Fibroblast of lung (primary cell): Measurements from ENCODE around the gene FAAP100. TPM values are rescaled to one million over a fixed set of nuclear protein-coding genes. Genes with fewer than 3 reads are reported as not detected.

Source experiments
- DNase-seq, 2 donors: peaks; one replicate each; pipeline versions ENCODE4 v3.0.0 to v3.0.0-alpha.2; 2010; ENCODE audit warnings: low read depth in 2 of 2
- H2AFZ ChIP-seq: 2 replicates; pipeline ENCODE4 v1.5.1; 2012; ENCODE audit warnings: low read length, control low read depth, inconsistent platforms
- H3K27ac ChIP-seq: 2 replicates; pipeline ENCODE4 v1.5.1; 2011; ENCODE audit warnings: low read length, control low read depth; ENCODE audit not compliant: insufficient read depth
- H3K27me3 ChIP-seq: 2 replicates; pipeline ENCODE4 v1.5.1; 2011; ENCODE audit warnings: mild to moderate bottlenecking, low read length; ENCODE audit not compliant: control insufficient read depth, insufficient read depth
- H3K36me3 ChIP-seq: 2 replicates; pipeline ENCODE4 v1.5.1; 2011; ENCODE audit warnings: low read length; ENCODE audit not compliant: control insufficient read depth, insufficient read depth
- H3K4me1 ChIP-seq: 2 replicates; pipeline ENCODE4 v1.5.1; 2011; ENCODE audit warnings: low read length; ENCODE audit not compliant: control insufficient read depth, insufficient read depth; ENCODE audit errors: extremely low read depth
- H3K4me2 ChIP-seq: 2 replicates; pipeline ENCODE4 v1.5.1; 2011; ENCODE audit warnings: low read length, control low read depth; ENCODE audit not compliant: insufficient read depth; ENCODE audit errors: extremely low read depth
- H3K4me3 ChIP-seq, 4 experiments: fragments of 200-600 bp in 1 of 4; sonication (generic) in 1 of 4; replicated peaks in 1 of 4; 2 replicates each; pipeline ENCODE4 v1.5.1; 2011 to 2016; ENCODE audit warnings: low read length in 4 of 4, low read depth in 3 of 4, mild to moderate bottlenecking in 3 of 4, control low read depth in 2 of 4, inconsistent platforms in 1 of 4, mixed read lengths in 1 of 4; ENCODE audit not compliant: insufficient read depth in 1 of 4; ENCODE audit errors: control extremely low read depth in 1 of 4
- H3K79me2 ChIP-seq: 2 replicates; pipeline ENCODE4 v1.5.1; 2012; ENCODE audit warnings: mild to moderate bottlenecking, low read length, inconsistent platforms; ENCODE audit not compliant: control insufficient read depth, insufficient read depth
- H3K9ac ChIP-seq: 2 replicates; pipeline ENCODE4 v1.5.1; 2011; ENCODE audit warnings: mild to moderate bottlenecking, low read length, control low read depth; ENCODE audit not compliant: insufficient read depth
- H3K9me3 ChIP-seq: 2 replicates; pipeline ENCODE4 v1.5.1; 2012; ENCODE audit warnings: low read depth, low read length; ENCODE audit not compliant: control insufficient read depth, insufficient read depth
- H4K20me1 ChIP-seq: 2 replicates; pipeline ENCODE4 v1.5.1; 2011; ENCODE audit warnings: low read length; ENCODE audit not compliant: control insufficient read depth, insufficient read depth; ENCODE audit errors: extremely low read depth
- CTCF ChIP-seq, 2 donors: IDR thresholded peaks in 1 of 2; conservative IDR thresholded peaks in 1 of 2; 1 replicate in 1 of 2; 2 replicates in 1 of 2; pipeline ENCODE4 v1.5.1; 2011 to 2012; ENCODE audit warnings: low read length in 2 of 2, control low read depth in 1 of 2, inconsistent platforms in 1 of 2, low read depth in 1 of 2, mild to moderate bottlenecking in 1 of 2
- EZH2 ChIP-seq: IDR thresholded peaks from 2 replicates; pipeline ENCODE4 v1.5.1; 2012; ENCODE audit warnings: low read length, control low read depth, mild to moderate bottlenecking; ENCODE audit errors: missing control alignments
- polyA plus RNA-seq, 2 donors: library from polyadenylated mRNA; depleted of rRNA in 1 of 2; stranded (reverse) in 1 of 2; unstranded in 1 of 2; fragments of >200 nt; gene quantifications; 2 replicates each; pipeline ENCODE4 v1.2.1, GENCODE V29; 2011 to 2012; ENCODE audit warnings: missing spikeins in 1 of 2
- total RNA-seq: library from RNA; depleted of rRNA; stranded (reverse); fragments of >200 nt; gene quantifications from 2 replicates; pipeline ENCODE4 v1.2.1, GENCODE V29; 2014

FAAP100 gene
- total and polyA plus RNA-seq, 2 donors (not counting 1 experiment from before 2014, with no cell fraction given), result 6.7 to 10.4 TPM

GRCh38 chr17:81579298-81579697 is 27.1 kb upstream of the FAAP100 start:
- DNase-seq, result no peak
- no peaks in the 10 kb centered on the region for H3K9me3 ChIP-seq
- H3K4me3 ChIP-seq, result no peak overlapping the region
- no peaks in the 10 kb centered on the region for H3K27me3 ChIP-seq
- peaks cover 16% of the 10 kb centered on the region for H3K36me3 ChIP-seq
- peaks cover 35% of the 10 kb centered on the region for H3K79me2 ChIP-seq
- TF ChIP-seq EZH2, result no peak
- peak overlapping the region; percentile 52 for H3K27ac ChIP-seq
- no peak overlapping the region for H2AFZ ChIP-seq
- no peak overlapping the region for H3K4me2 ChIP-seq
- H3K4me1 ChIP-seq, result peaks cover 24% of the 10 kb centered on the region
- no peak overlapping the region for H3K9ac ChIP-seq
- H4K20me1 ChIP-seq, result no peaks in the 10 kb centered on the region

GRCh38 chr17:81578561-81579225 is 26.5 kb upstream of the FAAP100 start:
- peaks cover 24% of the 10 kb centered on the region for H3K4me1 ChIP-seq
- no peak overlapping the region for H3K9ac ChIP-seq
- H2AFZ ChIP-seq, result no peak overlapping the region
- TF ChIP-seq EZH2 (no peak), CTCF (conservative IDR thresholded peaks at IDR 0.05 in 1 of 2, IDR thresholded peaks at IDR 0.05 in 1 of 2; ENCODE audit: low read depth in 1 of 2, low read length in 2 of 2) (no peak)
- no peak overlapping the region for H3K4me3 ChIP-seq
- peaks cover 36% of the 10 kb centered on the region for H3K79me2 ChIP-seq
- H4K20me1 ChIP-seq, result no peaks in the 10 kb centered on the region
- H3K4me2 ChIP-seq, result no peak overlapping the region
- peaks cover 18% of the 10 kb centered on the region for H3K36me3 ChIP-seq
- H3K27ac ChIP-seq, result no peak overlapping the region
- no peaks in the 10 kb centered on the region for H3K27me3 ChIP-seq
- DNase-seq, result no peak
- no peaks in the 10 kb centered on the region for H3K9me3 ChIP-seq

- Histone ChIP-seq H3K79me2 (peaks cover 37% of the 10 kb centered on the region), H3K9ac (no peak overlapping the region), H3K9me3 (no peaks in the 10 kb centered on the region), H3K4me2 (no peak overlapping the region), H3K27me3 (no peaks in the 10 kb centered on the region), H3K4me3 (no peak overlapping the region), H3K36me3 (peaks cover 19% of the 10 kb centered on the region), H3K4me1 (peaks cover 24% of the 10 kb centered on the region), H3K27ac (no peak overlapping the region), H2AFZ (no peak overlapping the region), H4K20me1 (no peaks in the 10 kb centered on the region)
- TF ChIP-seq EZH2, result no peak
- TF ChIP-seq CTCF (conservative IDR thresholded peaks at IDR 0.05 in 1 of 2, IDR thresholded peaks at IDR 0.05 in 1 of 2; ENCODE audit: low read depth in 1 of 2, low read length in 2 of 2), result no peak
- peak in 1 of 2 donors; percentile 77 for DNase-seq
Observed at GRCh38 chr17:81578038-81578441, 25.9 kb upstream of the FAAP100 start.
